Caco-2 (cell line): ENCODE results near the gene ATP6V1F. TPM values are rescaled to one million over a fixed set of nuclear protein-coding genes. Genes with fewer than 3 reads are reported as not detected.

Source experiments
- BruUV-seq: library from RNA; stranded (reverse); fragments of 400-500 nt; replicated peaks from 2 replicates; lab custom pipeline; 2021; lab: Mats Ljungman, UMichigan
- CTCF ChIA-PET: fragments of 300-600 bp; sonication (Branson Sonifier 250); formaldehyde crosslinking; loops from one replicate; lab custom pipeline; 2022; ENCODE audit warnings: antibody characterized with exemption; lab: Charles Lee
- POLR2A ChIA-PET: fragments of 300-600 bp; sonication (Branson Sonifier 250); formaldehyde crosslinking; loops from one replicate; lab custom pipeline; 2022; ENCODE audit warnings: antibody characterized with exemption; lab: Charles Lee
- DNase-seq, 2 experiments: peaks; one replicate each; pipeline versions ENCODE4 v3.0.0 to v3.0.0-alpha.2; 2020 to 2022
- H3K27me3 ChIP-seq: replicated peaks from 2 replicates; pipeline ENCODE4 v1.6.0; 2011; ENCODE audit warnings: low read length; ENCODE audit not compliant: control insufficient read depth, insufficient read depth
- H3K36me3 ChIP-seq: 2 replicates; pipeline ENCODE4 v1.5.1; 2011; ENCODE audit warnings: low read length; ENCODE audit not compliant: control insufficient read depth, insufficient read depth
- H3K4me1 ChIP-seq: fragments of 250-450 bp; sonication (Bioruptor Pico); 2 replicates; pipeline ENCODE4 v1.5.1; 2020; ENCODE audit warnings: mild to moderate bottlenecking
- H3K4me3 ChIP-seq: 2 replicates; pipeline ENCODE4 v1.5.1; 2011; ENCODE audit warnings: low read depth, mild to moderate bottlenecking, control low read depth, low read length
- H3K9me3 ChIP-seq: fragments of 250-450 bp; sonication (Bioruptor Pico); 2 replicates; pipeline ENCODE4 v1.5.1; 2020; ENCODE audit warnings: mild to moderate bottlenecking, moderate library complexity
- H3K27ac Mint-ChIP-seq: one replicate; pipeline ENCODE4 v1.8.0; 2022; ENCODE audit warnings: mixed read lengths; ENCODE audit not compliant: unreplicated experiment
- H3K27me3 Mint-ChIP-seq: one replicate; pipeline ENCODE4 v1.8.0; 2022; ENCODE audit warnings: mixed read lengths; ENCODE audit not compliant: insufficient read depth, unreplicated experiment
- H3K36me3 Mint-ChIP-seq: one replicate; pipeline ENCODE4 v1.8.0; 2022; ENCODE audit warnings: mild to moderate bottlenecking, mixed read lengths; ENCODE audit not compliant: insufficient read depth, unreplicated experiment
- H3K4me1 Mint-ChIP-seq: one replicate; pipeline ENCODE4 v1.8.0; 2022; ENCODE audit warnings: low read depth, mixed read lengths; ENCODE audit not compliant: unreplicated experiment
- H3K4me3 Mint-ChIP-seq: one replicate; pipeline ENCODE4 v1.8.0; 2022; ENCODE audit warnings: mild to moderate bottlenecking, moderate library complexity, mixed read lengths; ENCODE audit not compliant: unreplicated experiment
- H3K9me3 Mint-ChIP-seq: one replicate; pipeline ENCODE4 v1.8.0; 2022; ENCODE audit warnings: mixed read lengths; ENCODE audit not compliant: unreplicated experiment
- CTCF ChIP-seq, 2 experiments: fragments of 200-600 bp in 1 of 2; IDR thresholded peaks; 1 replicate in 1 of 2; 2 replicates in 1 of 2; pipeline versions ENCODE4 v1.5.1 to v1.8.0; 2011 to 2022; ENCODE audit warnings: antibody characterized with exemption in 1 of 2, control low read depth in 1 of 2, inconsistent platforms in 1 of 2, low read depth in 1 of 2, low read length in 1 of 2, mild to moderate bottlenecking in 1 of 2, moderate library complexity in 1 of 2; ENCODE audit not compliant: insufficient read depth in 1 of 2, severe bottlenecking in 1 of 2, unreplicated experiment in 1 of 2
- intact Hi-C: fragments of 100-400 bp; cut with micrococcal nuclease; formaldehyde crosslinking; loops from one replicate; pipeline ENCODE4 v1.10.0; 2022; ENCODE audit not compliant: unreplicated experiment
- total RNA-seq: library from RNA; stranded (reverse); gene quantifications from 2 replicates; pipeline ENCODE4 v1.2.3, GENCODE V29; 2022

The ATP6V1F gene
- total RNA-seq, 1 experiment from 2014 or later, result 162 TPM

DNA sequence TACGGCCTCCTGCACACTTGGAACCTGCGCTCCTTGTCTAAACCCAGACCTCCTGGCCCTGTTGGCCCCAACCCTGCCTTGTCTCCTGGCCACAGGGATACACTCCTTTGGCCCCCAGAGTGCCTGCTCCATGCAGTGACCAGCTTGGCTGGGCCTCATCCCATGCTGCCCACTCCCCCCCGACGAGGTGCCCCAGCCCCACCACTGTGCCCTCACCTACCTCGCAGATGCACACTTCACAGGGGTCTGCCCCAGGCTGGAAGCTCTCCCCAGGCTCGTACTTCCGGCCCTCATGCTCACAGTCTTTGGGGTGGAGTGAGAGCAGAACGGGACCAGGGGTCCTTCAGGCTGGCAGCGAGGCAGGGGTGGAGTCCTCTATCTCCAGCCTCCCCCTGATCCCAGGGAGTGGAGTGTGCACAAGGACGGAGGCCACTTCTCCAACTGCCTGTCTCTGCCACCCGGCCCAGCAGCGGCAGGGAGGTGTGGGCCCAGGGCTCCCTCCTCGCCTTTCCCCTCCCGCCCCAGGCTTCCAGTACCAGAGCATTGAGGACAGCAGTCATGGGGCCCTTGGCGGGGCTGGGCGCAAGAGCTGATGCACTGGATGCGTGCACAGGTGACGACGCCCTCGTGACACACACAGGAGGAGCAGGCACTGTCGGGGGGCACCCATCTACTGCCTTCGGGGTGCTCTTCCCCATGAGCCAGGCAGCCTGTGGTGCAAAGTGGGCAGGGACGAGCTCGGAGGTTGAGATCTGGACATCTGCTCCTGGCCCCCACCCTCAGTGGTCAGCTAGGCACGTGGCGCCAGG lies 22.1 kb downstream of the ATP6V1F start:
- H3K9me3 Mint-ChIP-seq, result no peaks in the 10 kb centered on the region
- Histone ChIP-seq H3K9me3 (no peaks in the 10 kb centered on the region), H3K4me1 (peaks cover 16% of the 10 kb centered on the region), H3K27me3 (no peaks in the 10 kb centered on the region), H3K4me3 (no peak overlapping the region), H3K36me3 (no peaks in the 10 kb centered on the region)
- intact Hi-C loops, result loop anchor here (5.0 to 10.0 kb wide), 4 partner anchors 92 to 412 kb away; partner anchors contain the start of genes CCDC136 and GARIN1A
- no peaks in the 10 kb centered on the region for H3K4me1 Mint-ChIP-seq
- DNase-seq, result no peak
- H3K27me3 Mint-ChIP-seq, result no peaks in the 10 kb centered on the region
- CTCF ChIA-PET, result interaction anchor here (1.1 to 3.5 kb wide), 2 partner anchors 9 to 22 kb away, joined by 7 to 12 read pairs; partner anchors contain the start of gene ATP6V1F
- POLR2A ChIA-PET, result no interaction called here
- peak overlapping the region; percentile 42 for H3K27ac Mint-ChIP-seq
- no peak overlapping the region for H3K4me3 Mint-ChIP-seq
- no peak for TF ChIP-seq CTCF (IDR thresholded peaks at IDR 0.05; ENCODE audit: insufficient read depth in 1 of 2, low read depth in 1 of 2, low read length in 1 of 2, severe bottlenecking in 1 of 2, unreplicated experiment in 1 of 2)
- BruUV-seq, result no TSS peak
- no peaks in the 10 kb centered on the region for H3K36me3 Mint-ChIP-seq

DNA sequence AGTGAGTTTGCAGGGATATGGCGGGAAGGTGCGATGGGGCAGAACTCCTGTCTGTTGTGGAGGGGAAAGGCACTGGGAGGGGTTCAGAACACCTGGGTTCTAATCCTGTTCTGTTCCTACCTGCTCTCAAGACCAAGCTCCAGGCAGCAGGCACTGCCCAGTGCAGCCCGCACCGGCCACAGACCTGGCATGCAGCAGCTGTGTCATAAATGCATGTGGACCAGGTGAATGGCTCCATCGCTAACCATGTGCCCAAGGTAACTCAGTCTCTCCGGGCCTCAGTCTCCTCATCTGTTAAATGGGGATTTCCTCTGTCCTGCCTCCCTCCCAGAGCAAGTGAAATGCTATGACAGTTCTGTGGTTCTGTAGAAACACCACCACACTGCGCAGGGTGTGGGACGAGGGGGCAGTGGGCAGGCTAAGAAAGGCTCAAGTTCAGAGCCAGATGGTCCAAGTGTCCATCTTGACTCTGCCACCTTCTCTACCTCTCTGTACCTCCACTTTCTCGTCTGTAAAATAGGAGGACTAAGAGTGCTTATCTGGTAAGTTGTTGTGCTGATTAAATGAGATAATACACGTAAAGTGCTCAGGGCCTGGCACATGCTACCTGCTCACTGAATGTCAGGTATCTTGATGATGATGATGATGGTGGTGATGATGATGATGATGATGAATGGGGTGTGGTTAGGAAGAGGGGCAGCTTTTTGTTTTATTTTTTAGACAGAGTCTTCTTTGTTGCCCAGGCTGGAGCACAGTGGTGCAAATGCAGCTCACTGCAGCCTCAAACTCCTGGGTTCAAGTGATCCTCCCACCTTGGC lies 22.9 kb downstream of the ATP6V1F start:
- POLR2A ChIA-PET, result no interaction called here
- H3K4me3 ChIP-seq, result no peak overlapping the region
- no peaks in the 10 kb centered on the region for H3K36me3 Mint-ChIP-seq
- H3K4me1 ChIP-seq, result peaks cover 12% of the 10 kb centered on the region
- CTCF ChIA-PET, result interaction anchor here (0.5 to 3.5 kb wide), 3 partner anchors 23 to 213 kb away, joined by 3 to 12 read pairs (median 4); partner anchors contain the start of gene ATP6V1F
- no peaks in the 10 kb centered on the region for H3K27me3 Mint-ChIP-seq
- no peaks in the 10 kb centered on the region for H3K9me3 Mint-ChIP-seq
- intact Hi-C loops, result loop anchor here (10.0 kb wide), 1 partner anchor 281 kb away; no protein-coding TSS in a partner anchor
- H3K27me3 ChIP-seq, result no peaks in the 10 kb centered on the region
- no TSS peak for BruUV-seq
- H3K9me3 ChIP-seq, result no peaks in the 10 kb centered on the region
- H3K4me3 Mint-ChIP-seq, result no peak overlapping the region
- no peaks in the 10 kb centered on the region for H3K4me1 Mint-ChIP-seq
- no peak overlapping the region for H3K27ac Mint-ChIP-seq
- no peak for DNase-seq
- no peaks in the 10 kb centered on the region for H3K36me3 ChIP-seq
- no peak for TF ChIP-seq CTCF (IDR thresholded peaks at IDR 0.05; ENCODE audit: insufficient read depth in 1 of 2, low read depth in 1 of 2, low read length in 1 of 2, severe bottlenecking in 1 of 2, unreplicated experiment in 1 of 2)
